ENCODE measurements around the gene PSMB3.

PSMB3 gene

DNA sequence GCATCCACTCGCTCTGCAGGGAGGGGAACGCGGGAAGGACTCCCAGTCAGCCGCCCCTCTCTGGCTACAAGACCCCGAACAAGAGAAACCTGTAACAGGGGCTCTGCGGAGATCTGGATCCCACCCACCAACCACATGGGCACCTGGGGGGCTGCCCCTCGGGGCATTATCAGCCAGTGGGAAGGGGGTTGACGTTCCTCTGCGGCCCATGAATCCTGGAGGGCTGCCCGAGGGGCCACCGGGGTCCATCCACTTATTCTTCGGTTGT lies 2.6 kb upstream of the PSMB3 start:
- TF ChIP-seq, protein P1, sequence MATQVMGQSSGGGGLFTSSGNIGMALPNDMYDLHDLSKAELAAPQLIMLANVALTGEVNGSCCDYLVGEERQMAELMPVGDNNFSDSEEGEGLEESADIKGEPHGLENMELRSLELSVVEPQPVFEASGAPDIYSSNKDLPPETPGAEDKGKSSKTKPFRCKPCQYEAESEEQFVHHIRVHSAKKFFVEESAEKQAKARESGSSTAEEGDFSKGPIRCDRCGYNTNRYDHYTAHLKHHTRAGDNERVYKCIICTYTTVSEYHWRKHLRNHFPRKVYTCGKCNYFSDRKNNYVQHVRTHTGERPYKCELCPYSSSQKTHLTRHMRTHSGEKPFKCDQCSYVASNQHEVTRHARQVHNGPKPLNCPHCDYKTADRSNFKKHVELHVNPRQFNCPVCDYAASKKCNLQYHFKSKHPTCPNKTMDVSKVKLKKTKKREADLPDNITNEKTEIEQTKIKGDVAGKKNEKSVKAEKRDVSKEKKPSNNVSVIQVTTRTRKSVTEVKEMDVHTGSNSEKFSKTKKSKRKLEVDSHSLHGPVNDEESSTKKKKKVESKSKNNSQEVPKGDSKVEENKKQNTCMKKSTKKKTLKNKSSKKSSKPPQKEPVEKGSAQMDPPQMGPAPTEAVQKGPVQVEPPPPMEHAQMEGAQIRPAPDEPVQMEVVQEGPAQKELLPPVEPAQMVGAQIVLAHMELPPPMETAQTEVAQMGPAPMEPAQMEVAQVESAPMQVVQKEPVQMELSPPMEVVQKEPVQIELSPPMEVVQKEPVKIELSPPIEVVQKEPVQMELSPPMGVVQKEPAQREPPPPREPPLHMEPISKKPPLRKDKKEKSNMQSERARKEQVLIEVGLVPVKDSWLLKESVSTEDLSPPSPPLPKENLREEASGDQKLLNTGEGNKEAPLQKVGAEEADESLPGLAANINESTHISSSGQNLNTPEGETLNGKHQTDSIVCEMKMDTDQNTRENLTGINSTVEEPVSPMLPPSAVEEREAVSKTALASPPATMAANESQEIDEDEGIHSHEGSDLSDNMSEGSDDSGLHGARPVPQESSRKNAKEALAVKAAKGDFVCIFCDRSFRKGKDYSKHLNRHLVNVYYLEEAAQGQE (IDR thresholded peaks at IDR 0.05; ENCODE audit: insufficient read depth in 1 of 2, low read depth in 2 of 2, low read length in 2 of 2): no peak
- TF ChIP-seq TAF1 (IDR thresholded peaks at IDR 0.05; ENCODE audit: borderline replicate concordance, insufficient read depth, low read length) (no peak), POLR2AphosphoS5 (IDR thresholded peaks at IDR 0.05; ENCODE audit: low read depth, low read length) (no peak), SIN3A (IDR thresholded peaks at IDR 0.05; ENCODE audit: borderline replicate concordance, insufficient read depth, low read length) (no peak), FOXP2 (optimal IDR thresholded peaks at IDR 0.05; ENCODE audit: borderline replicate concordance, extremely low read depth, extremely low read length, insufficient read depth) (no peak)

DNA sequence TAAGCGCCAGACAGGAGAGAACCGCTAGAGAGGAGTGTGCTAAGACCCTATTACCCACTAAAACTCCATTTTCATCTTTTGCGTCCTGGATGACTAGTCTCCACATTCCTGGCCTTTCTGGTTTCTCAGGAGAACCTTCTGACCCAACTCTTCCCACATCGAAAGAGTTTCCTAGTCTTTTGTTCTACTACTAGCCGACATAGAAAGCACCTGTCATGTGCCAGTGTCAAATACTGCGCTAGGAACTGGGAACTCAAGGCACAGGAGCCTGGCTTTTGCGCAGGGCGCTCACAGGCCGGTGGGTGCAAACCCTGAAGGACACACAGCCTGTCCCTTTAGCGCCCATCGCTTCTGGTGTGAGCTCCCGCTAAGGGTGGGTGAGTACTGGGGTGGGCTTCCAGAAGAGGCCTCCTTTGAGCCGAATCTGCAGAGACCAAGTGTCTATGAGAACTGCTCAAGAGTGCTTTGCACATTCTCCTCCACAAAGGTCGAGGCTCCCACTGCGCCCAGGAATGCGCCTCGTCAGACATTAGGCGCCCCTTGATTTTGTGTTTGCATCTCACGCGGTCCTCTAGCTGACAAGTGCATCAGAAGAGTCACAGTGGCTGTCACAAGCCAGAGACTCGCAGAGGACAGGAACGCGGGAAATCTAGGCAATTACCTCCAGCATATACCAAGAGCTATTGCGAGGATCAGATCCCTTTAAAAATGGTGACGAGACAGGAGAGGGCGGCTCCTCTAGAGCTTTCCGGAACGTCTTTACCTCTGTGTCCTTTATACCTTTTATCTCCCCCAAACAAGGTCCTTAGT lies 2.0 kb upstream of the PSMB3 start:
- TF ChIP-seq TAF1 (IDR thresholded peaks at IDR 0.05; ENCODE audit: borderline replicate concordance, insufficient read depth, low read length): no peak
- no peak for TF ChIP-seq FOXP2 (optimal IDR thresholded peaks at IDR 0.05; ENCODE audit: borderline replicate concordance, extremely low read depth, extremely low read length, insufficient read depth)
- TF ChIP-seq POLR2AphosphoS5 (IDR thresholded peaks at IDR 0.05; ENCODE audit: low read depth, low read length): no peak
- TF ChIP-seq, protein P1 (IDR thresholded peaks at IDR 0.05; ENCODE audit: insufficient read depth in 1 of 2, low read depth in 2 of 2, low read length in 2 of 2): no peak
- no peak for TF ChIP-seq SIN3A (IDR thresholded peaks at IDR 0.05; ENCODE audit: borderline replicate concordance, insufficient read depth, low read length)

DNA sequence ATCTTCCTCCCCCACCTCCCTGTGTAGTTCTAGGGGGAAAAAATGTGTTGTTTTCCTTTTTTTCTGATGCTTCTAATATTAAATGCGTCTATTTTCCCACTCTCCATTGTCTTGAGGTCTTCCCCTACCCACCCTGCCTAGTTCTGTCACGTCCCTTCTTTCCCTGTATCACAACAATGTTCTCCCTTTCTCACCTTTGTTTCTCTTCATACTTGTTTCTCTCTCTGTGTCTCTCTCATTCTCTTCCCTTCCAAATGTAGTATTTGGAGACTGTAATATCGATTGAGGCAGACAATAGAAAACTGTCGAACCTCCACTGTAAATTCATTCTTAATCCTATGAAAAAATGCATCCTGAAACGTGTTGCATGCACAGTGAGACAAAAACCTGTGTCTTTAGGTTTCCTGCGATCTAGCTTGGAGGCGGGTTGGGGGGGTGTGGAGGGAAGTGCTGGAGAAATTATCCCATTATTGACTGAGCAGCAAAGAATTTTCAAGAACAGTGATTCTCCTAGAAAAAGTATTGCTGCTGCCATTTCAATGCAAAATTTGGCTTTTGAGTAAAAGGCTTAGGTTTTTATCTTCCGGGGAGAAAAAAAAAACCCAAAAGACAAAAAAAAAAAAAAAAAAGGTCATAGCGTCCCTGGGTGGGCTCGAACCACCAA lies 1.3 kb upstream of the PSMB3 start:
- TF ChIP-seq TAF1 (IDR thresholded peaks at IDR 0.05; ENCODE audit: borderline replicate concordance, insufficient read depth, low read length): no peak
- TF ChIP-seq SIN3A (IDR thresholded peaks at IDR 0.05; ENCODE audit: borderline replicate concordance, insufficient read depth, low read length): no peak
- TF ChIP-seq FOXP2 (optimal IDR thresholded peaks at IDR 0.05; ENCODE audit: borderline replicate concordance, extremely low read depth, extremely low read length, insufficient read depth): no peak
- no peak for TF ChIP-seq POLR2AphosphoS5 (IDR thresholded peaks at IDR 0.05; ENCODE audit: low read depth, low read length)
- TF ChIP-seq, protein P1 (IDR thresholded peaks at IDR 0.05; ENCODE audit: insufficient read depth in 1 of 2, low read depth in 2 of 2, low read length in 2 of 2): no peak

DNA sequence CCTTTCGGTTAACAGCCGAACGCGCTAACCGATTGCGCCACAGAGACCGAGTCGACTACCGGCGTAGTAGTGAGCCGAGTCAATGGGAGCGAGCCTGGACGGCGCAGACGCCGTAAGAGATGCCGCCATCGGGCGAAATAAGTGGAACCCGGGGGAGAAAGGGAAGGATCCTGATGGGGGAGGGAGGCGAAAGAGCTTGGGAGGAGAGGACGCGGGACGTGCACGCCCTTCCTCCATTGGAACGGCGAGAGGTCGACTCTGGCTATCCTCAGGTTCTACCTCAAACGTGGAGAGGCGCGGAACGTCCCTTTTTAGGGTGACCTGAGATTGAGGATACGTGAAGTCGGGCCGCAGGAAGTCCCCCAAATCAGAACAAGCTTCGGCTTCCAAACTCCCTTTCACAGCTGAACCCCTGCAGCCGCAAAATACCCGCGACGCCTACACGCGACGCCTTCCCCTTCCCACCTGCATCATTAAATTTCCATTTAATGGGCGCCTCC lies 683 bp upstream of the PSMB3 start:
- TF ChIP-seq, protein P1 (IDR thresholded peaks at IDR 0.05; ENCODE audit: insufficient read depth in 1 of 2, low read depth in 2 of 2, low read length in 2 of 2): peak in 1 of 2 experiments; percentile 20; a peak in 1 of 4 replicates
- TF ChIP-seq TAF1 (IDR thresholded peaks at IDR 0.05; ENCODE audit: borderline replicate concordance, insufficient read depth, low read length): 0 out of 2 replicates have a peak, but pooled peaks have one; percentile 53
- TF ChIP-seq POLR2AphosphoS5 (IDR thresholded peaks at IDR 0.05; ENCODE audit: low read depth, low read length): no peak

Measured in PFSK-1 (cell line).